HTR-8/SVneo (cell line): ENCODE data around the gene AOAH.
"Not testable (repeated sequence)": the region's sequence is repeated elsewhere in the genome, so short reads cannot be mapped to it uniquely, and the experiment has no call there.

Source experiments
- DNase-seq: peaks from one replicate; pipeline ENCODE4 v3.0.0; 2011; ENCODE audit warnings: low spot score, mixed read lengths; ENCODE audit not compliant: insufficient read length
- FAIRE-seq: peaks from 2 replicates; lab custom pipeline; 2011; peaks lifted over from hg19 to GRCh38; lab: Jason Lieb, UNC

Gene AOAH

GRCh38 chr7:36488672-36489071 lies 235.6 kb downstream of the AOAH start:
- not testable (repeated sequence) for FAIRE-seq, DNase-seq

DNA sequence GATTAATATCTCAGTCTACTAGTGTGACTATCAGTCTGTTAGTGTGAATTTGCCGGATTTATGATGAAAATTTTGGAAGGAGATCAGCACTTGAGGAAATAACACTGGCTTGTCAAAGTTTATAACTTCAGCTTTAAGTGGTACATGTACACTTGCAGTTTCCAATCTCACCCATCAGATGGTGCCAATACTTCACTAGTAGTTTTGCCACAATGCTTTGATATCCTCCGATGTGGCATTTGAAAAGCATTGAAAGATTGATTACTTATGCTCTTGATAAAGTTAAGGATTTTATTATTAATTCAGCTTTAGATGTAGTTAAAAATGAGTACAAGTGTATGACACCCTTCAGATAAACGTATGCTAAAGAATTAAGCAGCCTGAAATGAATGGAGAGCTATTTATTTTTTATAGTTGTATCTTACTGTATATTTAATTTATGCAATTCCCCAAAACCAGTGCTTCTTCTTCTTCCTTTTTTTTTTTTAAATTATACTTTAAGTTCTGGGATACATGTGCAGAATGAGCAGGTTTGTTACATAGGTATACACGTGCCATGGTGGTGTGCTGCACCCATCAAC lies 236.4 kb downstream of the AOAH start:
- FAIRE-seq (no peak), DNase-seq (peak; percentile 40)

- no peak for FAIRE-seq
- no peak for DNase-seq
Measured at GRCh38 chr7:36486336-36486735, 238.0 kb downstream of the AOAH start.

DNA sequence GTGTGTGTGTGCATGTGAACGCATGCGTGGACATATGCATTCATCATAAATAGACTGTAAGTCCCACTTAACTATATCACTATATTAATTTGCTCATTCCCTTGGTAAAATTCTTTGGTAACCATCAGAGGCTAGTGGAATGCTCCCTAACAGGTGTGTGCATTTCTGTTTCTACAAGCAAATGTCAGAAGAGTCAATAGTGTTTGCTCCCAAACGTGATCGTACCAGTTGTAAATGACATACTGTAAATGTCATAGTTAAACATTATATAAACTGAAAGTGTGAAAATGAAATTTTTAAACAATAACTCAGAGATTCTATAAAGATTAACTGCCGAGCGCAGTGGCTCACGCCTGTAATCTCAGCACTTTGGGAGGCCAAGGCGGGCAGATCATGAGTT lies 240.0 kb downstream of the AOAH start:
- no peak for DNase-seq
- no peak for FAIRE-seq

- FAIRE-seq, DNase-seq: not testable (repeated sequence)
Measured at GRCh38 chr7:36483853-36484252, 240.4 kb downstream of the AOAH start.

DNA sequence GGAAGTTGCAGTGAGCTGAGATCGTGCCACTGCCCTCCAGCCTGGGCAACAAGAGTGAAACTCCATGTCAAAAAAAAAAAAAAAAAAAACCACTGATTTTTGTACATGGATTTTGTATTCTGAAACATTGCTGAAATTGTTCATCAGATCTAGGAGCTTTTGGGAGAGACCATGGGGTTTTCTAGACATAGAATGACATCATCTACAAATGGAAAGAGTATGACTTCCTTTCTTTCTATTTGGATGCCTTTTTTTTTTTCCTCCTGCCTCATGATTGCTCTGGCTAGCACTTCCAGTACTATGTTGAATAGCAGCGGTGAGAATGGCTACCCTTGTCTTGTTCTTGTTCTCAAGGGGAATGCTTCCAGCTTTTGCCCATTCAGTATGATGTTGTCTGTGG lies 245.5 kb downstream of the AOAH start:
- DNase-seq: no peak
- FAIRE-seq: no peak

DNA sequence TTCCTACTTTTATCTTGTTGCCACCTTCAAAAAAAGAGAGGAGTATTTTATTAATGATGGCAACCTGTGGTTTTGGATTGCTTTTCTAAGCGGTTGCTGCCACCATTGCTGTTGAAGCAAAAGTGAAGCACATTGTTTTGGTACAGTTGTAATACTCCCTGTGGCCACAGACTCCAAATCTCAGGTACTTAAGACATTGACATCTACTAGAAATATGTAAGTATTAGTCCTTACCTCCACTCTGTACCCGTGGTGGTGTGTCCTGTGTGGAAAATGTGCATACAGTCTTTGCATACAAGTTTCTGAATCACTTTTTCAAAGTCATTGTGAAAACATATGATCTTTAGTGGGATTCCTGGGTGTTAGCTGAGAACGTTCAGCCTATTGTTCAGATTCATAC lies 248.9 kb downstream of the AOAH start:
- FAIRE-seq: no peak

DNA sequence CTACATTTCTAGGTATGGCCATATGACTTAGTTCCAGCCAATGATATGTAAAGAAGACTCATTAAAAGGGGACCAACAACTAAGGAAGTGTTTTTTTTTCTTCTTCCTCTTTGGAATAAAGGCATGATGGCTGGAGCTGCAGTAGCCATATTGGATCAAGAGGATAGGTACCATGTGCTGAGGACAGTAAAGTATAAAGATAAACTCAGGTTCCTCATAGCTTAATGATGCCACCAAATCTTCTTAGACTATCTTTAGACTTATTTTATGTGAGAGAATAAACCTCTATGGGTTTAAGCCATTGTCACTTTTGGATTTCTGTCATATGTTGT lies 249.3 kb downstream of the AOAH start:
- DNase-seq (no peak), FAIRE-seq (no peak)

More for the DNA sequence above, 248.9 kb downstream of the AOAH start:
- DNase-seq: no peak

DNA sequence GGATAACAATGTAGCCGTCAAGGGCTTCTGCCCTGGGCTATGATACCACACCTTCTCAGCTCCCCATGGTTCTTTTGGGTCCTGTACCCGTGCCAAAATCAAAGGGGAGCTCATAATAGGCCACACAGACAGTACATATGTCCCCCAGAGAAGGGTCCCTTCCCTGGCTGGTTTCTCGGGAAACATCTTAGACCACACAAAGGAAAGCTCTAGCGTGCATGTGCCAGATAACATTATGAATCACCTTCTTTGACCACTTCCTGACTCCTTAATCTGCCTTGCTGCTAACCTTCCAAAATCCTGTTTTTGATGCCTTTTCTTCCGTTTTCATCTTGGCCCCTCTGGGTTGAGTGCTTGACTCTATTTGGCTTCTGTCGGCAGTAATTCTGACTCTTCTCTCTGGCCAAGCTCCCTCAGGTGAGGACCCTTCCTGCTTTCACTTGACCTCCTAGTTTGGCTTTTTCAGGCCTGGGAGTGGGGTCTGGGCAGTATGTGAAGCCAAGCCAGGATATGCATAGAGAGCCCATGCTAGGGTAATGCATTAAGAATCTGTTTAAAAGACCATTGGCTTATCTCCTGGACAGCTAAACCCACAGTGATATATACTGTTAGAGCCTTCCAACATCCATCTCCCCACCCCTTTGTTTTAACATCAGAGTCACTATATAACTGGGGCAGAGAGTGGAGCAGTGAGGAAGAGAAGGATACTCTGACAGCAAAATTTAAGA lies 249.8 kb downstream of the AOAH start:
- no peak for FAIRE-seq

GRCh38 chr7:36473454-36474282 lies 250.6 kb downstream of the AOAH start:
- no peak for DNase-seq
- FAIRE-seq: peak; percentile 33

More for the DNA sequence above, 249.8 kb downstream of the AOAH start:
- DNase-seq: peak; percentile 40

DNA sequence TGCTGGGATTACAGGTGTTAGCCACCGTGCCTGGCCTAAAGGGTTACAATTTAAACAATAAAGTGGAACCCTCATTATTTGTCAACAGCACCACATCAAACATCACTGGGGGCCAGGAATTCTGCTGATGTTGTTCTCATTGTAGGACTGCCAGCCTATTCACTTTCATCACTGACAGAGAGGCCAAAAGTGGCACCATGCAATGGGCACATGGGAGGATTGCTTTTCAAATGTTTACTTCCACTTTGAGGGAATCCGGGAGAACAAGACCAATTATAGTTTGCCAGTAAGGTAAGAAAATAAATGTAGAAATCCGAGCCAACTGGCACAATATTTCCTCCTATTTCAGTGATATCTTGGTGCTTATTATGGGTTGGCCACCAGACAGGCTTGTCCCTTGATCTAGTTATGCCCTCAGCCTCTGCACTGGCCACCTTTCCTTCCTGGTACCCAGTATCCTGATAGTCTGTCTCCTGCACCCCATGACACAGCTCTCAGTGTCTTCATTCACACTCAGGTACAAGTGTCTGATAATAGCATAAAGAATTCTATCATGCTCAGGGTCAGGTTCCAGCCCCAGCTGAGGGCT lies 252.1 kb downstream of the AOAH start:
- no peak for DNase-seq
- no peak for FAIRE-seq

- FAIRE-seq: no peak
Measured at GRCh38 chr7:36469236-36469635, 255.1 kb downstream of the AOAH start.

DNA sequence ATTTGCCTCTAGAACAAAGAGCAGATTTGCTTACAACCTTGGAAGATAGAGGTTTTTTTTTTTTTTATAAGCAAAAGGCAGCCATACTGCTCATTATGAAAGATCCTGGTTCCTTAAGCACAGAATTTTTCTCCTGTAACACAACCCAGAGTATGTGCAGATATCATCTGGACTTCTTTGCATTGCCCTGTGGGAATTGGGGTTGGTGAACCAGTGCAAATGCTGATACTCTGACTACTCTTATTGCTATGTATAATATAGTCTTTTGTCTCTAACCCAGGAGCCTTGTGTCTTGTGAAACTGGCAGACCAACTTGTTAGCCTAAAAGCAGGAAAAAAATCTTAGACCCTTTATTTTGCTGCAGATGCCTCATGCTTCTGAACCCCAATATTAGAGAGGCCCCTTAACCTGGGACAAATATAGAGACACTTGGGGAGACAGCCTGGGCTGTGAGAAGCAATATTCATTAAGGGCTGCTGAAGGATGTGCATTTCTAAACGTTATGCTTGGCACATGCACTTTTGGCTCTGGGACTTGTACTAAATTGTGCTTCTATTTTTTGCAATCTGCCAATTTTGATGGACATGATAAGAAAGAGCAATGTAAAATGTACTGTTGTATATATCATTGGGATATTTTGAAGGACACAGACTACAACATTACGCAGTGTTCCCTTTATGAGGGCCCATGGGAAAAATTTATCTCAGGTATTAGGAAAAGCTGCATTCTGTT lies 255.8 kb downstream of the AOAH start:
- DNase-seq: no peak
- no peak for FAIRE-seq

More at GRCh38 chr7:36469236-36469635, 255.1 kb downstream of the AOAH start:
- DNase-seq: no peak

DNA sequence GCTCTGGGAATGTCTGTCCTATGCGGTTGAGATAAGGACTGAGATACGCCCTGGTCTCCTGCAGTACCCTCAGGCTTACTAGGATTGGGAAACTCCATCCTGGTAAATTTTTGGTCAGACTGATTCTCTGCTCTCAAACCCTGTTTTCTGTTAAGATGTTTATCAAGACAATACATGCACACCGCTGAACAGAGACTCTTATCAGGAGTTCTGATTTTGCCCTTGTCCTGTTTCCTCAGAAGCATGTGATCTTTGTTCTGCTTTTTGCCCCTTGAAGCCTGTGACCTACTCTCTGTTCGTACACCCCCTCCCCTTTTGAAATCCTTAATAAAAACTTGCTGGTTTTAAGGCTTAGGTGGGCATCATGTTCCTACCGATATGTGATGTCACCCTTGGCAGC lies 258.3 kb downstream of the AOAH start:
- DNase-seq: not testable (repeated sequence)

GRCh38 chr7:36464271-36464670 lies 260.0 kb downstream of the AOAH start:
- no peak for FAIRE-seq

More for the DNA sequence above, 258.3 kb downstream of the AOAH start:
- FAIRE-seq: not testable (repeated sequence)

More at GRCh38 chr7:36464271-36464670, 260.0 kb downstream of the AOAH start:
- no peak for DNase-seq
